ENCODE data around the gene BOC.

BOC gene

GRCh38 chr3:113234688-113235260, 23.4 kb downstream of the BOC start:
- Histone ChIP-seq H3K9me3 (ENCODE audit: control insufficient read depth in 2 of 2, low read length in 2 of 2) (no peaks in the 10 kb centered on the region), H3K27ac (ENCODE audit: low read length) (peak overlapping the region; percentile 32), H3K27me3 (ENCODE audit: control insufficient read depth in 1 of 2, insufficient read depth in 2 of 2, low read length in 2 of 2) (no peaks in the 10 kb centered on the region), H3K36me3 (ENCODE audit: control insufficient read depth in 2 of 2, insufficient read depth in 2 of 2, low read length in 2 of 2) (peaks cover 3 to 4% of the 10 kb centered on the region in 2 donors), H3K9ac (ENCODE audit: low read length in 2 of 2) (peak overlapping the region in 1 of 2 donors; percentile 3), H3K4me3 (ENCODE audit: low read length in 2 of 2) (peak overlapping the region in 1 of 2 donors; percentile 35), H3K4me1 (ENCODE audit: control insufficient read depth, insufficient read depth, low read length) (peaks cover 42% of the 10 kb centered on the region)

DNA sequence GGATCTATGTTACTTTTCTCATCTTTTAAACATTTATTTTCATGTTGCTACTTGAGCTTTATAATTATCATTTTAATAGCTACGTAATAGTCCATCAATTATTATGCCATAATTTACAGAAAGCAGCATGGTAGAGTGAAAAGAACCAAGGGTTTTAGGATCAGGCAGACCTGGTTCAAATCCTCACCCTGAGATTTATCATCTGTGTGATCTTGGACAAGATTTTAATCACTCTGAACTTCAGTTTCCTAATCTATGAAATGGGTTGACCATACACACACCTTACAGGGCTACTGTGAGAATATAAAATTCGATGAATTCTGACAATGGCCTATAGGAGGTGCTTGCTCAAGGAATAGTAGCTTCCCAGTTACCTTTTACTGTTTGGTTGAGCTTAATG, 27.1 kb downstream of the BOC start:
- H3K4me3 ChIP-seq (ENCODE audit: low read length in 2 of 2), result no peak overlapping the region

GRCh38 chr3:113240841-113241240, 29.5 kb downstream of the BOC start:
- H3K9me3 ChIP-seq (ENCODE audit: control insufficient read depth in 2 of 2, low read length in 2 of 2), result no peaks in the 10 kb centered on the region
- no peaks in the 10 kb centered on the region for H3K27me3 ChIP-seq (ENCODE audit: control insufficient read depth in 1 of 2, insufficient read depth in 2 of 2, low read length in 2 of 2)
- peaks cover 23% of the 10 kb centered on the region for H3K4me1 ChIP-seq (ENCODE audit: control insufficient read depth, insufficient read depth, low read length)
- peak overlapping the region; percentile 56 for H3K27ac ChIP-seq (ENCODE audit: low read length)
- peaks cover 0 to 8% of the 10 kb centered on the region in 2 donors for H3K36me3 ChIP-seq (ENCODE audit: control insufficient read depth in 2 of 2, insufficient read depth in 2 of 2, low read length in 2 of 2)
- H3K9ac ChIP-seq (ENCODE audit: low read length in 2 of 2), result no peak overlapping the region
- H3K4me3 ChIP-seq (ENCODE audit: low read length in 2 of 2), result no peak overlapping the region

More for the DNA sequence above, 27.1 kb downstream of the BOC start:
- H3K9me3 ChIP-seq (ENCODE audit: control insufficient read depth in 2 of 2, low read length in 2 of 2), result no peaks in the 10 kb centered on the region
- H3K4me1 ChIP-seq (ENCODE audit: control insufficient read depth, insufficient read depth, low read length), result peaks cover 33% of the 10 kb centered on the region
- no peaks in the 10 kb centered on the region for H3K27me3 ChIP-seq (ENCODE audit: control insufficient read depth in 1 of 2, insufficient read depth in 2 of 2, low read length in 2 of 2)
- no peak overlapping the region for H3K27ac ChIP-seq (ENCODE audit: low read length)
- H3K9ac ChIP-seq (ENCODE audit: low read length in 2 of 2), result no peak overlapping the region
- H3K36me3 ChIP-seq (ENCODE audit: control insufficient read depth in 2 of 2, insufficient read depth in 2 of 2, low read length in 2 of 2), result peaks cover 0 to 3% of the 10 kb centered on the region in 2 donors

GRCh38 chr3:113241292-113242095, 30.1 kb downstream of the BOC start:
- H3K9me3 ChIP-seq (ENCODE audit: control insufficient read depth in 2 of 2, low read length in 2 of 2), result no peaks in the 10 kb centered on the region
- peak overlapping the region; percentile 56 for H3K27ac ChIP-seq (ENCODE audit: low read length)
- peaks cover 25% of the 10 kb centered on the region for H3K4me1 ChIP-seq (ENCODE audit: control insufficient read depth, insufficient read depth, low read length)

GRCh38 chr3:113242096-113242581, 30.8 kb downstream of the BOC start:
- Histone ChIP-seq H3K4me3 (ENCODE audit: low read length in 2 of 2) (no peak overlapping the region), H3K9me3 (ENCODE audit: control insufficient read depth in 2 of 2, low read length in 2 of 2) (no peaks in the 10 kb centered on the region), H3K4me1 (ENCODE audit: control insufficient read depth, insufficient read depth, low read length) (peaks cover 32% of the 10 kb centered on the region), H3K9ac (ENCODE audit: low read length in 2 of 2) (no peak overlapping the region), H3K27me3 (ENCODE audit: control insufficient read depth in 1 of 2, insufficient read depth in 2 of 2, low read length in 2 of 2) (no peaks in the 10 kb centered on the region), H3K27ac (ENCODE audit: low read length) (peak overlapping the region; percentile 56), H3K36me3 (ENCODE audit: control insufficient read depth in 2 of 2, insufficient read depth in 2 of 2, low read length in 2 of 2) (peaks cover 0 to 7% of the 10 kb centered on the region in 2 donors)

More at GRCh38 chr3:113241292-113242095, 30.1 kb downstream of the BOC start:
- no peak overlapping the region for H3K9ac ChIP-seq (ENCODE audit: low read length in 2 of 2)
- H3K4me3 ChIP-seq (ENCODE audit: low read length in 2 of 2), result peak overlapping the region in 1 of 2 donors; percentile 3
- peaks cover 0 to 8% of the 10 kb centered on the region in 2 donors for H3K36me3 ChIP-seq (ENCODE audit: control insufficient read depth in 2 of 2, insufficient read depth in 2 of 2, low read length in 2 of 2)
- H3K27me3 ChIP-seq (ENCODE audit: control insufficient read depth in 1 of 2, insufficient read depth in 2 of 2, low read length in 2 of 2), result no peaks in the 10 kb centered on the region

GRCh38 chr3:113243071-113243470, 31.7 kb downstream of the BOC start:
- H3K27me3 ChIP-seq (ENCODE audit: control insufficient read depth in 1 of 2, insufficient read depth in 2 of 2, low read length in 2 of 2), result no peaks in the 10 kb centered on the region
- peaks cover 38% of the 10 kb centered on the region for H3K4me1 ChIP-seq (ENCODE audit: control insufficient read depth, insufficient read depth, low read length)
- peaks cover 0 to 4% of the 10 kb centered on the region in 2 donors for H3K36me3 ChIP-seq (ENCODE audit: control insufficient read depth in 2 of 2, insufficient read depth in 2 of 2, low read length in 2 of 2)
- no peaks in the 10 kb centered on the region for H3K9me3 ChIP-seq (ENCODE audit: control insufficient read depth in 2 of 2, low read length in 2 of 2)
- H3K4me3 ChIP-seq (ENCODE audit: low read length in 2 of 2), result no peak overlapping the region
- no peak overlapping the region for H3K9ac ChIP-seq (ENCODE audit: low read length in 2 of 2)
- no peak overlapping the region for H3K27ac ChIP-seq (ENCODE audit: low read length)

GRCh38 chr3:113243846-113244245, 32.5 kb downstream of the BOC start:
- Histone ChIP-seq H3K27me3 (ENCODE audit: control insufficient read depth in 1 of 2, insufficient read depth in 2 of 2, low read length in 2 of 2) (no peaks in the 10 kb centered on the region), H3K9ac (ENCODE audit: low read length in 2 of 2) (no peak overlapping the region), H3K4me1 (ENCODE audit: control insufficient read depth, insufficient read depth, low read length) (peaks cover 44% of the 10 kb centered on the region), H3K9me3 (ENCODE audit: control insufficient read depth in 2 of 2, low read length in 2 of 2) (no peaks in the 10 kb centered on the region), H3K27ac (ENCODE audit: low read length) (no peak overlapping the region), H3K4me3 (ENCODE audit: low read length in 2 of 2) (no peak overlapping the region), H3K36me3 (ENCODE audit: control insufficient read depth in 2 of 2, insufficient read depth in 2 of 2, low read length in 2 of 2) (peaks cover 0 to 4% of the 10 kb centered on the region in 2 donors)

- H3K4me1 ChIP-seq (ENCODE audit: control insufficient read depth, insufficient read depth, low read length), result peaks cover 43% of the 10 kb centered on the region
- no peaks in the 10 kb centered on the region for H3K27me3 ChIP-seq (ENCODE audit: control insufficient read depth in 1 of 2, insufficient read depth in 2 of 2, low read length in 2 of 2)
- no peaks in the 10 kb centered on the region for H3K9me3 ChIP-seq (ENCODE audit: control insufficient read depth in 2 of 2, low read length in 2 of 2)
- peak overlapping the region; percentile 41 for H3K27ac ChIP-seq (ENCODE audit: low read length)
- peaks cover 15 to 20% of the 10 kb centered on the region in 2 donors for H3K36me3 ChIP-seq (ENCODE audit: control insufficient read depth in 2 of 2, insufficient read depth in 2 of 2, low read length in 2 of 2)
- no peak overlapping the region for H3K9ac ChIP-seq (ENCODE audit: low read length in 2 of 2)
- H3K4me3 ChIP-seq (ENCODE audit: low read length in 2 of 2), result no peak overlapping the region
Observed at GRCh38 chr3:113245761-113246161, 34.4 kb downstream of the BOC start.

GRCh38 chr3:113247068-113247467, 35.7 kb downstream of the BOC start:
- H3K9me3 ChIP-seq (ENCODE audit: control insufficient read depth in 2 of 2, low read length in 2 of 2), result no peaks in the 10 kb centered on the region
- H3K9ac ChIP-seq (ENCODE audit: low read length in 2 of 2), result peak overlapping the region in 1 of 2 donors; percentile 32
- H3K36me3 ChIP-seq (ENCODE audit: control insufficient read depth in 2 of 2, insufficient read depth in 2 of 2, low read length in 2 of 2), result peaks cover 28 to 33% of the 10 kb centered on the region in 2 donors
- no peaks in the 10 kb centered on the region for H3K27me3 ChIP-seq (ENCODE audit: control insufficient read depth in 1 of 2, insufficient read depth in 2 of 2, low read length in 2 of 2)
- peaks cover 33% of the 10 kb centered on the region for H3K4me1 ChIP-seq (ENCODE audit: control insufficient read depth, insufficient read depth, low read length)
- peak overlapping the region; percentile 70 for H3K27ac ChIP-seq (ENCODE audit: low read length)
- peak overlapping the region in 1 of 2 donors; percentile 52 for H3K4me3 ChIP-seq (ENCODE audit: low read length in 2 of 2)

GRCh38 chr3:113247675-113248458, 36.5 kb downstream of the BOC start:
- Histone ChIP-seq H3K27me3 (ENCODE audit: control insufficient read depth in 1 of 2, insufficient read depth in 2 of 2, low read length in 2 of 2) (no peaks in the 10 kb centered on the region), H3K9me3 (ENCODE audit: control insufficient read depth in 2 of 2, low read length in 2 of 2) (no peaks in the 10 kb centered on the region), H3K9ac (ENCODE audit: low read length in 2 of 2) (peak overlapping the region in 1 of 2 donors; percentile 2), H3K4me3 (ENCODE audit: low read length in 2 of 2) (peak overlapping the region in 1 of 2 donors; percentile 29), H3K36me3 (ENCODE audit: control insufficient read depth in 2 of 2, insufficient read depth in 2 of 2, low read length in 2 of 2) (peaks cover 31 to 39% of the 10 kb centered on the region in 2 donors), H3K4me1 (ENCODE audit: control insufficient read depth, insufficient read depth, low read length) (peaks cover 37% of the 10 kb centered on the region), H3K27ac (ENCODE audit: low read length) (peak overlapping the region; percentile 70)

Measured in stomach smooth muscle (tissue), 2 donors.